K562 (cell line): ENCODE results near the gene PLEKHM2. TPM values are rescaled to one million over a fixed set of nuclear protein-coding genes. Genes with fewer than 3 reads are reported as not detected.
A peak's percentile ranks its signal among the peaks of the same experiment; 100 is the strongest.

Experiments
- ATAC-seq: fragments of 200-7000 bp; cut with Tn5 transposase; 3 replicates; pipeline ENCODE4 v1.9.1; 2020; ENCODE audit warnings: moderate library complexity
- BruUV-seq: library from RNA; stranded (reverse); fragments of 400-500 nt; replicated peaks from 2 replicates; lab custom pipeline; 2021; lab: Mats Ljungman, UMichigan
- CTCF ChIA-PET: fragments of 300-600 bp; formaldehyde crosslinking; extraction: SDS; loops from one replicate; lab custom pipeline; 2021; ENCODE audit warnings: low intra/inter-chr PET ratio; lab: Yijun Ruan, JAX
- POLR2A ChIA-PET: fragments of 300-600, 350-650 bp; sonication (Branson Sonifier 250); formaldehyde crosslinking; extraction: SDS; loops from one replicate; lab custom pipeline; 2021; ENCODE audit warnings: antibody characterized with exemption, inconsistent platforms; lab: Yijun Ruan, JAX
- DNase-seq, 4 experiments: peaks; one replicate each; pipeline versions ENCODE4 v3.0.0 to v3.0.0-alpha.2; 2011 to 2018; ENCODE audit warnings: low spot score in 3 of 4, mixed read lengths in 3 of 4; ENCODE audit errors: extremely low read depth in 1 of 4
- FAIRE-seq: peaks from 2 replicates; lab custom pipeline; 2011; peaks lifted over from hg19 to GRCh38; lab: Jason Lieb, UNC
- H2AFZ ChIP-seq: 2 replicates; pipeline ENCODE4 v1.6.0; 2011; ENCODE audit warnings: low read depth, low read length, control low read depth, inconsistent platforms
- H3K27ac ChIP-seq: fragments of 200-600 bp; 3 replicates; pipeline ENCODE4 v1.8.0; 2011; ENCODE audit warnings: low read depth, mild to moderate bottlenecking, control low read depth, inconsistent platforms, low read length, moderate library complexity, mixed read lengths; ENCODE audit errors: extremely low read depth
- H3K27me3 ChIP-seq, 2 experiments: fragments of 300-600 bp in 1 of 2; 2 replicates in 1 of 2; 3 replicates in 1 of 2; pipeline versions ENCODE4 v1.6.0 to v1.8.0; 2011; ENCODE audit warnings: inconsistent platforms in 2 of 2, low read length in 2 of 2, mild to moderate bottlenecking in 1 of 2, mixed read lengths in 1 of 2, moderate library complexity in 1 of 2; ENCODE audit not compliant: control insufficient read depth in 2 of 2, insufficient read depth in 2 of 2
- H3K36me3 ChIP-seq: fragments of 300-600 bp; 3 replicates; pipeline ENCODE4 v1.8.0; 2011; ENCODE audit warnings: mild to moderate bottlenecking, low read length, inconsistent platforms; ENCODE audit not compliant: control insufficient read depth, insufficient read depth
- H3K4me1 ChIP-seq, 2 experiments: fragments of 200-600 bp in 1 of 2; replicated peaks in 1 of 2; 2 replicates in 1 of 2; 3 replicates in 1 of 2; pipeline versions ENCODE4 v1.5.1 to v1.8.0; 2011; ENCODE audit warnings: inconsistent platforms in 2 of 2, low read length in 2 of 2, mild to moderate bottlenecking in 1 of 2, mixed read lengths in 1 of 2, moderate library complexity in 1 of 2; ENCODE audit not compliant: control insufficient read depth in 2 of 2, insufficient read depth in 2 of 2
- H3K4me2 ChIP-seq: 2 replicates; pipeline ENCODE4 v1.6.1; 2011; ENCODE audit warnings: low read length, control low read depth, inconsistent platforms, mixed read lengths; ENCODE audit not compliant: insufficient read depth
- H3K4me3 ChIP-seq: fragments of 200-600 bp; sonication (generic), shearing (Covaris generic); 2 replicates; pipeline ENCODE4 v1.5.1; 2016; ENCODE audit warnings: control low read depth, inconsistent platforms
- H3K79me2 ChIP-seq: fragments of 200-600 bp; 3 replicates; pipeline ENCODE4 v1.8.0; 2011; ENCODE audit warnings: low read length, inconsistent platforms; ENCODE audit not compliant: control insufficient read depth, insufficient read depth
- H3K9ac ChIP-seq, 2 experiments: 2 replicates each; pipeline versions ENCODE4 v1.6.0 to v1.6.1; 2011; ENCODE audit warnings: low read depth in 2 of 2, low read length in 2 of 2, control low read depth in 1 of 2, inconsistent platforms in 1 of 2, mild to moderate bottlenecking in 1 of 2, mixed read lengths in 1 of 2; ENCODE audit not compliant: insufficient read depth in 1 of 2
- H3K9me1 ChIP-seq: one replicate; pipeline ENCODE4 v1.6.0; 2011; ENCODE audit warnings: inconsistent platforms, mild to moderate bottlenecking, low read length, moderate library complexity; ENCODE audit not compliant: control insufficient read depth, insufficient read depth
- H3K9me3 ChIP-seq: replicated peaks from 2 replicates; pipeline ENCODE4 v1.5.1; 2011; ENCODE audit warnings: low read depth, low read length, inconsistent platforms; ENCODE audit not compliant: control insufficient read depth, insufficient read depth
- H4K20me1 ChIP-seq: replicated peaks from 2 replicates; pipeline ENCODE4 v1.6.1; 2011; ENCODE audit warnings: low read length, inconsistent platforms, mixed read lengths; ENCODE audit not compliant: control insufficient read depth, insufficient read depth
- TFAP4 ChIP-seq: sonication (generic); formaldehyde crosslinking; IDR thresholded peaks from 2 replicates; pipeline ENCODE4 v1.8.0; 2022; ENCODE audit warnings: missing genetic modification reagents, mild to moderate bottlenecking, moderate library complexity, borderline replicate concordance
- ZBED1 ChIP-seq: IDR thresholded peaks from 2 replicates; pipeline ENCODE4 v1.6.1; 2014
- WGBS: fragments of 100-300 bp; shearing (Covaris generic); methylation state at CpG from one replicate; pipeline ENCODE4 v1.1.6; 2016; ENCODE audit warnings: low coverage, mixed read lengths; ENCODE audit not compliant: insufficient coverage; ENCODE audit errors: missing lambda C conversion rate; 5-methylcytosine and 5-hydroxymethylcytosine counted together
- in situ Hi-C: fragments of 300-500 bp; cut with MboI; formaldehyde crosslinking; loops from 4 replicates; pipeline ENCODE4 v1.15.0; 2018; ENCODE audit warnings: inconsistent platforms, mixed read lengths
- intact Hi-C: fragments of 100-400 bp; cut with micrococcal nuclease; formaldehyde crosslinking; loops from 2 replicates; pipeline ENCODE4 v1.14.2; 2022
- polyA plus RNA-seq, 8 experiments: library from polyadenylated mRNA; depleted of rRNA in 4 of 8; stranded (reverse) in 5 of 8; unstranded in 3 of 8; fragments of >200 nt; fragmentation: Nextera tagmentation in 2 of 8; fragmentation: Illumina TruSeq in 1 of 8; extraction: Ambion mirVana in 2 of 8; extraction: Trizol in 1 of 8; gene quantifications; 2 replicates each; pipeline versions ENCODE4 v1.2.1 to v1.2.3, GENCODE V29; 2011 to 2014; ENCODE audit warnings: inconsistent platforms in 1 of 8, missing spikeins in 1 of 8
- total RNA-seq, 7 experiments: library from RNA; depleted of rRNA in 6 of 7; stranded (reverse); fragments of >200 nt in 6 of 7; fragmentation: Illumina TruSeq in 2 of 7; extraction: Trizol in 2 of 7; gene quantifications; 2 replicates each; pipeline versions ENCODE4 v1.2.1 to v1.2.3, GENCODE V29; 2011 to 2021; ENCODE audit warnings: low replicate concordance in 1 of 7

Gene PLEKHM2
- total and polyA plus RNA-seq, 9 of the 15 experiments (the other 6 are each of a cell fraction or from before 2014, with no cell fraction given), result 0.27 to 63.7 (median 33.2) TPM

DNA sequence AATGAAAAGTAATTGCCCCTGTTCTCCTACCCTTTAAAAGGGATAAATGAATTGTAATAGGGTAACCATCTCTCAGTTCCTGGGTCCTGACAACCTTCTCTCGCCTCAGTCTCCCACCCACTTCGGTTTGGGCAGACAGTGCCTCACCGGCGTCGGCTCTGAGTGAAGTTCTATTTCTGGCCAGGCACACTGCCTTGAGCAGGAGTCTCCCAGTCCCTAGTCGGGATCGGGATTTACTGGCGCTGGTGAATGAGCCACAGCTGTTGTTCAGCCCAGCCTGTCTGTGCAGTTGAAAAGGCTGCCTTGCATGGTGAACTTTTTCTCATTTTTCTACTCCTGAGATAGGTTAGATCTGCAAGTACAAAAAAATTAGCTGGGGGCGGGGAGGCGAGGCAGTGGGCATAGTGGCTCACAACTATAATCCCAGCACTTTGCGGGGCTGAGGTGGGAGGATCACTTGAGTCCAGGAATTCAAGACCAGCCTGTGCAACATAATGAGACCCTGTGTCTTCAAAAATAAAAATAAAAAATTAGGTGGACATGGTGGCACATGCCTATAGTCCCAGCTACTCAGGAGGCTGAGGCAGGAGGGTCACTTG is 7.4 kb downstream of the PLEKHM2 start:
- Histone ChIP-seq H3K9me3 (no peaks in the 10 kb centered on the region; the same call in 1 of the 2 replicates), H3K27me3 (no peaks in the 10 kb centered on the region), H3K79me2 (peaks cover 77% of the 10 kb centered on the region), H3K4me3 (no peak overlapping the region), H3K27ac (peak overlapping the region; percentile 63; the same call in 1 of the 3 replicates), H3K4me1 (peaks cover 13 to 18% of the 10 kb centered on the region in 2 experiments; a peak in 4 of 5 replicates), H2AFZ (no peak overlapping the region), H3K36me3 (peaks cover 50% of the 10 kb centered on the region), H4K20me1 (no peaks in the 10 kb centered on the region), H3K4me2 (peak overlapping the region; percentile 65; the same call in 1 of the 2 replicates), H3K9ac (peak overlapping the region; percentile 48 to 88), H3K9me1 (no peaks in the 10 kb centered on the region)
- TF ChIP-seq ZBED1, result no peak
- TF ChIP-seq TFAP4 (CRISPR knock-in tag), result peak; percentile 37; the same call in 1 of the 2 replicates
- no TSS peak for BruUV-seq
- intact Hi-C loops (no loop called here), in situ Hi-C loops (no loop called here)
- peak; percentile 10 for ATAC-seq
- FAIRE-seq, result no peak
- POLR2A ChIA-PET, result interaction anchor here (0.6 to 1.7 kb wide), 5 partner anchors 9 to 248 kb away, joined by 3 to 8 read pairs (median 3); no protein-coding TSS in a partner anchor
- peak in 1 of 4 experiments; percentile 15 for DNase-seq
- WGBS, result 78% methylated on average over 11 of the region's 11 CpGs
- CTCF ChIA-PET, result interaction anchor here (0.6 kb wide), 1 partner anchor 318 kb away, joined by 3 read pairs; no protein-coding TSS in a partner anchor
